ENCODE results near the gene ASIC3.

DNA sequence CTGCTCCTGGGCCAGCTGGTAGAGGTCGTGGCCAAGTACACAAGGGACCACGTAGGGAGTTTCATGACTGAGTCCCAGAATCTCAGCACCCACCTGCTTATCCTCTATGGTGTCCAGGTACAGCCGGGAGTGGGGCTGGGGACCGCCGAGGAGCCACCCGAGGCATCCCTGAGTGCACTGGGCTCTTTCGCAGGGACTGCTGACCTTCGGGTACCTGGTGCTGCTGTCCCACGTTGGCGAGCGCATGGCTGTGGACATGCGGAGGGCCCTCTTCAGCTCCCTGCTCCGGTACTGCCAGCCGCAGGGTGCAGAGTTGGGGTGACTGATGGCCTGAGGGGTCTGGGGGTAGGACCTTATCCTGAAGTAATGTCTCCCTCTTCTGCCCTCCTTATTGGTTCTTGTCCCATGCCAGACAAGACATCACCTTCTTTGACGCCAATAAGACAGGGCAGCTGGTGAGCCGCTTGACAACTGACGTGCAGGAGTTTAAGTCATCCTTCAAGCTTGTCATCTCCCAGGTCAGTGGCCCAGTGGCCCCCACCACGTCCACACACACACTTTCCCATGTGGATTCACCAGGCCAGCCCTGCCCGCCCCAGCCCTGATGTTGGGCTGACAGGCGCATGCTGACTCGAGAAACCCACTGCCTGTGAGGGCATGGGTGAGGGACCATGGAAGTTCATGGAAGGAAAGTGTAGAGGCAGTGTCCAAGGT lies 13.9 kb upstream of the ASIC3 start:
- TF ChIP-seq YY1 (IDR thresholded peaks at IDR 0.05; ENCODE audit: insufficient read depth, insufficient read length) (no peak), SUZ12 (IDR thresholded peaks at IDR 0.05; ENCODE audit: extremely low read depth, insufficient read depth, insufficient read length) (no peak), ZNF274 (IDR thresholded peaks at IDR 0.05; ENCODE audit: low read depth, low read length) (no peak)

Measured in NT2/D1 (cell line).